OCI-M1 (cell line): Measurements from ENCODE around the gene CACNB3.

Experiments
- DNase-seq: peaks from one replicate; lab custom pipeline; 2025; lab: John Stamatoyannopoulos, UW

CACNB3 gene

GRCh38 chr12:48817873-48818830 lies at the start of gene CACNB3:
TSS of gene CACNB3 (plus strand) at chr12:48818496. CDS start at chr12:48818930, 434 bp downstream.
- peak; percentile 63 for DNase-seq

GRCh38 chr12:48768736-48769135 lies 49.6 kb upstream of the CACNB3 start:
- no peak for DNase-seq

GRCh38 chr12:48770756-48771155 lies 47.5 kb upstream of the CACNB3 start:
- no peak for DNase-seq

GRCh38 chr12:48771588-48772112 lies 46.6 kb upstream of the CACNB3 start:
- DNase-seq = no peak

- no peak for DNase-seq
Observed at GRCh38 chr12:48773686-48774085, 44.6 kb upstream of the CACNB3 start.

GRCh38 chr12:48774516-48774915 lies 43.8 kb upstream of the CACNB3 start:
- no peak for DNase-seq

- no peak for DNase-seq
Observed at GRCh38 chr12:48775299-48775698, 43.0 kb upstream of the CACNB3 start.

GRCh38 chr12:48775991-48776649 lies 42.2 kb upstream of the CACNB3 start:
- no peak for DNase-seq

GRCh38 chr12:48776956-48777355 lies 41.3 kb upstream of the CACNB3 start:
- DNase-seq = no peak

GRCh38 chr12:48777501-48778400 lies 40.5 kb upstream of the CACNB3 start:
- no peak for DNase-seq

GRCh38 chr12:48779869-48780268 lies 38.4 kb upstream of the CACNB3 start:
- peak; percentile 78 for DNase-seq

GRCh38 chr12:48780381-48781025 lies 37.8 kb upstream of the CACNB3 start:
- no peak for DNase-seq

GRCh38 chr12:48781750-48782456 lies 36.4 kb upstream of the CACNB3 start:
- DNase-seq = no peak

- no peak for DNase-seq
Observed at GRCh38 chr12:48782457-48783395, 35.6 kb upstream of the CACNB3 start.

GRCh38 chr12:48783432-48783831 lies 34.9 kb upstream of the CACNB3 start:
- no peak for DNase-seq

- DNase-seq = peak; percentile 24
Observed at GRCh38 chr12:48786591-48787544, 31.4 kb upstream of the CACNB3 start.

- DNase-seq = no peak
Observed at GRCh38 chr12:48787791-48788523, 30.3 kb upstream of the CACNB3 start.

GRCh38 chr12:48788524-48788853 lies 29.8 kb upstream of the CACNB3 start:
- no peak for DNase-seq
